ENCODE results near the gene PHTF2.

GRCh38 chr7:77944183-77945182 lies 145.9 kb downstream of the PHTF2 start:
- TF ChIP-seq CTCF (IDR thresholded peaks at IDR 0.05; ENCODE audit: poor library complexity) (no peak), EZH2phosphoT487 (IDR thresholded peaks at IDR 0.05; ENCODE audit: low read depth, severe bottlenecking, unreplicated experiment) (no peak), EZH2 (IDR thresholded peaks at IDR 0.05; ENCODE audit: borderline replicate concordance) (no peak)

Data from hepatocyte (in vitro differentiated cells).